K562 (cell line): Measurements from ENCODE around the gene ZBTB2. TPM values are rescaled to one million over a fixed set of nuclear protein-coding genes. Genes with fewer than 3 reads are reported as not detected.

ENCODE experiments used
- U2AF1 ChIP-seq: fragments of 200-400 bp; formaldehyde crosslinking; optimal IDR thresholded peaks from 2 replicates; pipeline ENCODE3; 2017; ENCODE audit warnings: mild to moderate bottlenecking, low read depth, low read length, moderate library complexity
- YBX1 ChIP-seq: fragments of 450-650 bp; IDR thresholded peaks from 2 replicates; pipeline ENCODE4 v1.7.1; 2016; ENCODE audit warnings: mild to moderate bottlenecking
- ZNF324 ChIP-seq: fragments of 250-450 bp; sonication (Bioruptor Pico); IDR thresholded peaks from 2 replicates; pipeline ENCODE4 v1.4.0; 2020; ENCODE audit warnings: mild to moderate bottlenecking
- ZNF347 ChIP-seq: fragments of 450-650 bp; formaldehyde crosslinking; IDR thresholded peaks from 2 replicates; pipeline ENCODE4 v1.4.0; 2020; ENCODE audit warnings: low read depth, mild to moderate bottlenecking, moderate library complexity
- ZNF551 ChIP-seq: fragments of 250-450 bp; sonication (Bioruptor Pico); IDR thresholded peaks from 2 replicates; pipeline ENCODE4 v1.5.0; 2021; ENCODE audit warnings: mild to moderate bottlenecking, moderate library complexity
- polyA plus RNA-seq, 8 experiments: library from polyadenylated mRNA; depleted of rRNA in 4 of 8; stranded (reverse) in 5 of 8; unstranded in 3 of 8; fragments of >200 nt; fragmentation: Nextera tagmentation in 2 of 8; fragmentation: Illumina TruSeq in 1 of 8; extraction: Ambion mirVana in 2 of 8; extraction: Trizol in 1 of 8; gene quantifications; 2 replicates each; pipeline versions ENCODE4 v1.2.1 to v1.2.3, GENCODE V29; 2011 to 2014; ENCODE audit warnings: inconsistent platforms in 1 of 8, missing spikeins in 1 of 8
- total RNA-seq, 7 experiments: library from RNA; depleted of rRNA in 6 of 7; stranded (reverse); fragments of >200 nt in 6 of 7; fragmentation: Illumina TruSeq in 2 of 7; extraction: Trizol in 2 of 7; gene quantifications; 2 replicates each; pipeline versions ENCODE4 v1.2.1 to v1.2.3, GENCODE V29; 2011 to 2021; ENCODE audit warnings: low replicate concordance in 1 of 7
- TF ChIP-seq, protein P1 (sequence below): fragments of 450-650 bp; IDR thresholded peaks from 2 replicates; pipeline ENCODE4 v1.6.1; 2016; ENCODE audit warnings: low read depth
- TF ChIP-seq, protein P2 (sequence below): fragments of 250-450 bp; sonication (Bioruptor Pico); IDR thresholded peaks from 2 replicates; pipeline ENCODE4 v1.8.0; 2022; ENCODE audit warnings: moderate library complexity, mild to moderate bottlenecking, inconsistent platforms

The ZBTB2 gene
- total and polyA plus RNA-seq, 9 of the 15 experiments (the other 6 are each of a cell fraction or from before 2014, with no cell fraction given) = 5.1 to 26.2 (median 16.4) TPM

DNA sequence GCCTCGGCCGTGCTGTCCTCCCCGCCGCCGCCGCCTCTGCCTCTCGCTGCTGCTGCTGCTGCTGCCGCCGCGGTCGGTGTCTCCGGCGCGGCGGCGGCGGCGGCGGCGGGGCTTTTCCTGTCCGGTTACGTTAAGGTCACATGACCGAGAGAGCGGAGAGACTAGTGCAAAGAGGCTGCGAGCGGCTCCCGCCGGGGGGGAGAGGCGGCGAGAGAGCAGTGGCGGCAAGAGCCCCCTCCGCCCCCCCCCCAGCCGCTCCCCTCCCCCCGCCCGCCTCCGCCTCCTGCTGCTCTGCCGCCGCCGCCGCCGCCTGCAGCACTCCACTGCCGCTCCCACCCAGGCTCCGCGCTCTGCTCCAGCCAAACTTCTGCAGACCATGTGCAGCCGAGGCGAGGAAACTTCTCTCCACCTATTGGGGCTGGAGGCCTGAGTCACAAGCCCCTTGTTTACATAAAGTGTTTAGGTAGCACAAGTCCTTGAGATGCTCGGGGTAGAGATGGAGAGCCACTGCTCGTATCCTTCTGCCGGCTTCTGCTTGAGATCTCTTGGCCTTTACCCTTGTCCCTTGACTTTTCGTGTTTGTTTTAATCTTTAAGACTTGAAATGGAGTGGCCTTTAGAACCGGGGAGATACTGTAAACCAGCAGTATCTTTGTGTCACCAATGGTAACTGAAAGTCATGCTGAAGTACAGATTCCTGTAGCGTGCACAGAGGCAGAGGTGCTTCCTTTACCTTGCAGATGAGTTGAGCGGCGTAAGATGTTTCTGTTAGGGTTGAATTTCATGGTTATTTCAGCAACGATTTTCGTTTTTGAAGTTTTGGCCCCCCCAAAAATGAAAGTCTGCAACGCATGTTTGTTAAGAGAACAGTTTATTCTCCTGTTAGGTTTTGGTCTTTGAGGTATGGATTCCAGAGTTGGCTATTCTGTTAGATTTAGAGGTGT, at the start of gene ZBTB2 (continued):
- TF ChIP-seq, protein P1, sequence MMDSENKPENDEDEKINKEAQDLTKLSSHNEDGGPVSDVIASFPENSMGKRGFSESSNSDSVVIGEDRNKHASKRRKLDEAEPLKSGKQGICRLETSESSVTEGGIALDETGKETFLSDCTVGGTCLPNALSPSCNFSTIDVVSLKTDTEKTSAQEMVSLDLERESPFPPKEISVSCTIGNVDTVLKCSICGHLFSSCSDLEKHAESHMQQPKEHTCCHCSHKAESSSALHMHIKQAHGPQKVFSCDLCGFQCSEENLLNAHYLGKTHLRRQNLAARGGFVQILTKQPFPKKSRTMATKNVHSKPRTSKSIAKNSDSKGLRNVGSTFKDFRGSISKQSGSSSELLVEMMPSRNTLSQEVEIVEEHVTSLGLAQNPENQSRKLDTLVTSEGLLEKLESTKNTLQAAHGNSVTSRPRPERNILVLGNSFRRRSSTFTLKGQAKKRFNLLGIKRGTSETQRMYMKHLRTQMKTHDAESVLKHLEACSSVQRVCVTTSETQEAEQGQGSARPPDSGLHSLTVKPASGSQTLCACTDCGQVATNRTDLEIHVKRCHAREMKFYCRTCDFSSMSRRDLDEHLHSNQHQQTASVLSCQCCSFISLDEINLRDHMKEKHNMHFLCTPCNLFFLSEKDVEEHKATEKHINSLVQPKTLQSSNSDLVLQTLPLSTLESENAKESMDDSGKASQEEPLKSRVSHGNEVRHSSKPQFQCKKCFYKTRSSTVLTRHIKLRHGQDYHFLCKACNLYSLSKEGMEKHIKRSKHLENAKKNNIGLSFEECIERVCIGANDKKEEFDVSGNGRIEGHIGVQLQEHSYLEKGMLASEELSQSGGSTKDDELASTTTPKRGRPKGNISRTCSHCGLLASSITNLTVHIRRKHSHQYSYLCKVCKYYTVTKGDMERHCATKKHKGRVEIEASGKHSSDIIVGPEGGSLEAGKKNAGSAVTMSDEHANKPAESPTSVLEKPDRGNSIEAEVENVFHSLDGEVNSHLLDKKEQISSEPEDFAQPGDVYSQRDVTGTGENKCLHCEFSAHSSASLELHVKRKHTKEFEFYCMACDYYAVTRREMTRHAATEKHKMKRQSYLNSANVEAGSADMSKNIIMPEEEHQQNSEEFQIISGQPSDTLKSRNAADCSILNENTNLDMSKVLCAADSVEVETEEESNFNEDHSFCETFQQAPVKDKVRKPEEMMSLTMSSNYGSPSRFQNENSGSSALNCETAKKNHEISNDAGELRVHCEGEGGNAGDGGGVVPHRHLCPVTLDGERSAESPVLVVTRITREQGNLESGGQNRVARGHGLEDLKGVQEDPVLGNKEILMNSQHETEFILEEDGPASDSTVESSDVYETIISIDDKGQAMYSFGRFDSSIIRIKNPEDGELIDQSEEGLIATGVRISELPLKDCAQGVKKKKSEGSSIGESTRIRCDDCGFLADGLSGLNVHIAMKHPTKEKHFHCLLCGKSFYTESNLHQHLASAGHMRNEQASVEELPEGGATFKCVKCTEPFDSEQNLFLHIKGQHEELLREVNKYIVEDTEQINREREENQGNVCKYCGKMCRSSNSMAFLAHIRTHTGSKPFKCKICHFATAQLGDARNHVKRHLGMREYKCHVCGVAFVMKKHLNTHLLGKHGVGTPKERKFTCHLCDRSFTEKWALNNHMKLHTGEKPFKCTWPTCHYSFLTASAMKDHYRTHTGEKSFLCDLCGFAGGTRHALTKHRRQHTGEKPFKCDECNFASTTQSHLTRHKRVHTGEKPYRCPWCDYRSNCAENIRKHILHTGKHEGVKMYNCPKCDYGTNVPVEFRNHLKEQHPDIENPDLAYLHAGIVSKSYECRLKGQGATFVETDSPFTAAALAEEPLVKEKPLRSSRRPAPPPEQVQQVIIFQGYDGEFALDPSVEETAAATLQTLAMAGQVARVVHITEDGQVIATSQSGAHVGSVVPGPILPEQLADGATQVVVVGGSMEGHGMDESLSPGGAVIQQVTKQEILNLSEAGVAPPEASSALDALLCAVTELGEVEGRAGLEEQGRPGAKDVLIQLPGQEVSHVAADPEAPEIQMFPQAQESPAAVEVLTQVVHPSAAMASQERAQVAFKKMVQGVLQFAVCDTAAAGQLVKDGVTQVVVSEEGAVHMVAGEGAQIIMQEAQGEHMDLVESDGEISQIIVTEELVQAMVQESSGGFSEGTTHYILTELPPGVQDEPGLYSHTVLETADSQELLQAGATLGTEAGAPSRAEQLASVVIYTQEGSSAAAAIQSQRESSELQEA = no peak
- TF ChIP-seq ZNF324 (CRISPR knock-in tag) (no peak), ZNF347 (CRISPR knock-in tag) (no peak), ZNF551 (CRISPR knock-in tag) (no peak), YBX1 (no peak), U2AF1 (no peak)
- TF ChIP-seq, protein P2, sequence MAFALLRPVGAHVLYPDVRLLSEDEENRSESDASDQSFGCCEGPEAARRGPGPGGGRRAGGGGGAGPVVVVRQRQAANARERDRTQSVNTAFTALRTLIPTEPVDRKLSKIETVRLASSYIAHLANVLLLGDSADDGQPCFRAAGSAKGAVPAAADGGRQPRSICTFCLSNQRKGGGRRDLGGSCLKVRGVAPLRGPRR (CRISPR knock-in tag) = no peak
